ENCODE data around the gene REG4. TPM values are rescaled to one million over a fixed set of nuclear protein-coding genes. Genes with fewer than 3 reads are reported as not detected.

REG4 gene
- total and polyA plus RNA-seq, 8 donors: not detected

- DNase-seq: no peak
- ATAC-seq: no peak
- H3K27ac ChIP-seq: no peak overlapping the region
- H3K36me3 ChIP-seq: no peaks in the 10 kb centered on the region
- TF ChIP-seq CTCF (IDR thresholded peaks at IDR 0.05): no peak
- no peaks in the 10 kb centered on the region for H3K27me3 ChIP-seq
- H3K4me3 ChIP-seq: no peak overlapping the region
- H3K4me1 ChIP-seq: no peaks in the 10 kb centered on the region
- intact Hi-C loops (cut with DNase I): no loop called here
- H3K9me3 ChIP-seq: no peaks in the 10 kb centered on the region
Measured at GRCh38 chr1:119816407-119816806, 5.1 kb upstream of the REG4 start.

GRCh38 chr1:119815928-119816327 lies 4.7 kb upstream of the REG4 start:
- H3K4me1 ChIP-seq: no peaks in the 10 kb centered on the region
- no peaks in the 10 kb centered on the region for H3K9me3 ChIP-seq
- no peak for DNase-seq
- intact Hi-C loops (cut with DNase I): no loop called here
- no peak for ATAC-seq
- H3K4me3 ChIP-seq: no peak overlapping the region
- H3K27ac ChIP-seq: no peak overlapping the region
- H3K27me3 ChIP-seq: no peaks in the 10 kb centered on the region
- no peaks in the 10 kb centered on the region for H3K36me3 ChIP-seq
- TF ChIP-seq CTCF (IDR thresholded peaks at IDR 0.05): no peak

- H3K27ac ChIP-seq: no peak overlapping the region
- H3K4me3 ChIP-seq: no peak overlapping the region
- intact Hi-C loops (cut with DNase I): no loop called here
- TF ChIP-seq CTCF (IDR thresholded peaks at IDR 0.05): no peak
- H3K4me1 ChIP-seq: no peaks in the 10 kb centered on the region
- ATAC-seq (no peak), DNase-seq (no peak)
- no peaks in the 10 kb centered on the region for H3K9me3 ChIP-seq
- H3K27me3 ChIP-seq: no peaks in the 10 kb centered on the region
- no peaks in the 10 kb centered on the region for H3K36me3 ChIP-seq
Measured at GRCh38 chr1:119815361-119815760, 4.1 kb upstream of the REG4 start.

GRCh38 chr1:119814288-119814687 lies 3.0 kb upstream of the REG4 start:
- no peak for TF ChIP-seq CTCF (IDR thresholded peaks at IDR 0.05)
- ATAC-seq (no peak), DNase-seq (no peak)
- Histone ChIP-seq H3K9me3 (no peaks in the 10 kb centered on the region), H3K36me3 (no peaks in the 10 kb centered on the region), H3K4me1 (no peaks in the 10 kb centered on the region), H3K27ac (no peak overlapping the region), H3K27me3 (no peaks in the 10 kb centered on the region), H3K4me3 (no peak overlapping the region)
- intact Hi-C loops (cut with DNase I): no loop called here

- DNase-seq (no peak), ATAC-seq (no peak)
- Histone ChIP-seq H3K4me1 (no peaks in the 10 kb centered on the region), H3K27ac (no peak overlapping the region), H3K27me3 (peaks cover 0 to 10% of the 10 kb centered on the region in 2 donors), H3K9me3 (no peaks in the 10 kb centered on the region), H3K36me3 (no peaks in the 10 kb centered on the region), H3K4me3 (no peak overlapping the region)
- no peak for TF ChIP-seq CTCF (IDR thresholded peaks at IDR 0.05)
- intact Hi-C loops (cut with DNase I): no loop called here
Measured at GRCh38 chr1:119811985-119812557, 811 bp upstream of the REG4 start.
